ENCODE measurements around the gene NFYC.

DNA sequence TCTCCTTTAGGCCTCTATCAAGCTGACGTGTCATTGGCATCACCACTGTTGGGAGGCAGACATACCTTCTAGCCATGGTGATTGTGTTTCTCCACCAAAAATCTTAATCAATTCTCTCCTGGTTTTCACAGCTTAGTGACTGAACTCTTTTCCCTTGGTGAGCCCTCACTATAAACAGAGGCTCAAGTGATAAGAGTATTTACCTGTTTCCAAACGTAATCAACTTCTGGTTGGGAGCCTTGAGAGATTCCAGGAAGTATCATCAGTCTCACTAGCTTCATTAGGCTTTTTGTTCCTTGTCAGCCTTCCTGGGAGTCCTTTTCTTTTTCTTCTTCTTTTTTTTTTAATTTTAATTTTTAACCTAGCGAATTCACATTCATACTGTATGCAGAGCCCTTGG lies 58.3 kb downstream of the NFYC start:
- TF ChIP-seq POLR2AphosphoS5 (IDR thresholded peaks at IDR 0.05; ENCODE audit: borderline replicate concordance, low read depth, low read length): no peak
- TF ChIP-seq EZH2 (IDR thresholded peaks at IDR 0.05): no peak
